PC-9 (cell line): ENCODE measurements around the gene USP10.

ENCODE experiments used
- CTCF ChIP-seq: fragments of 200-600 bp; sonication (generic); conservative IDR thresholded peaks from 2 replicates; pipeline ENCODE4 v1.6.1; 2017; ENCODE audit warnings: mixed run types, antibody characterized with exemption, mild to moderate bottlenecking, moderate library complexity
- EZH2 ChIP-seq: fragments of 200-600 bp; sonication (generic); IDR thresholded peaks from 2 replicates; pipeline ENCODE4 v1.8.0; 2017; ENCODE audit warnings: antibody characterized with exemption, low read depth

- TF ChIP-seq EZH2: no peak
- no peak for TF ChIP-seq CTCF
These were observed 39.7 kb downstream of the USP10 start for GRCh38 chr16:84739349-84740124.
